BLaER1 treated with 17β-estradiol and CSF1 and Interleukin-3, amounts not matched to agents 10 nM and 100 nM (cell line): Measurements from ENCODE around the gene TEX38.

ENCODE experiments used
- H3K27ac ChIP-seq, 11 experiments: shearing (Covaris generic); formaldehyde crosslinking; 2 replicates each; pipeline ENCODE4 v1.8.1; 2022
- H3K27me3 ChIP-seq, 11 experiments: shearing (Covaris generic); formaldehyde crosslinking; 2 replicates each; pipeline ENCODE4 v1.8.1; 2022
- H3K36me3 ChIP-seq, 11 experiments: shearing (Covaris generic); formaldehyde crosslinking; 2 replicates each; pipeline ENCODE4 v1.8.1; 2022
- H3K4me1 ChIP-seq, 10 experiments: shearing (Covaris generic); formaldehyde crosslinking; 2 replicates each; pipeline ENCODE4 v1.8.1; 2022
- H3K4me2 ChIP-seq, 11 experiments: shearing (Covaris generic); formaldehyde crosslinking; 2 replicates each; pipeline ENCODE4 v1.8.1; 2022
- H3K4me3 ChIP-seq, 10 experiments: shearing (Covaris generic); formaldehyde crosslinking; 2 replicates each; pipeline ENCODE4 v1.8.1; 2022
- H3K9ac ChIP-seq, 11 experiments: shearing (Covaris generic); formaldehyde crosslinking; 2 replicates each; pipeline ENCODE4 v1.8.1; 2022
- H3K9me3 ChIP-seq, 11 experiments: shearing (Covaris generic); formaldehyde crosslinking; replicated peaks in 1 of 11; 2 replicates each; pipeline ENCODE4 v1.8.1; 2022
- H4K20me1 ChIP-seq, 11 experiments: shearing (Covaris generic); formaldehyde crosslinking; 2 replicates each; pipeline ENCODE4 v1.8.1; 2022
- Cebpa-rat ChIP-seq, 11 experiments: shearing (Covaris generic); IDR thresholded peaks; 2 replicates each; pipeline ENCODE4 v1.8.1; 2022

The TEX38 gene

DNA sequence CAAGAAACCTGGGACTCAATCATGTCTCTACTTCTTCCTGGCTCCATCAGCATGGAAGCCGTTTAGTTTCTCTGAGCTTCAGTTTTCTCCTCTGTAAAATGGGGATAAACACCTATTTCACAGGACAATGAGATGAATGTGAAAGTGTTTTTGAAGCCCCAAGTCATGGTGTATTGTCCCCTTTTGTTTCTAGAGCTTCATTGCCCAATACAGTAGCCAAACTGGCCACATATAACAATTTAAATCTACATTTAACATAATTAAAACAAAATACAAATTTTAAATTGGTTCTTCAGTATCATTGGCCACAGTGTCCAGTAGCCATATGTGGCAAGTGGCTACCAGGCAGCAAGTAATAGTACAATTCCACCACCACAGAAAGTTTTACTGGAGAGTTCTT lies 49.5 kb downstream of the TEX38 start:
- Histone ChIP-seq H3K4me3 (no peak overlapping the region), H3K9me3 (no peaks in the 10 kb centered on the region), H3K4me2 (no peak overlapping the region), H4K20me1 (peaks cover 16 to 26% (median 20%) of the 10 kb centered on the region in 11 experiments; a peak in 18 of 22 replicates), H3K27ac (no peak overlapping the region), H3K36me3 (peaks cover under 1 to 11% (median 6%) of the 10 kb centered on the region in 11 experiments; a peak in 17 of 22 replicates), H3K9ac (no peak overlapping the region), H3K4me1 (peaks cover 25 to 30% (median 28%) of the 10 kb centered on the region in 10 experiments), H3K27me3 (no peaks in the 10 kb centered on the region)
- no peak for TF ChIP-seq Cebpa-rat (IDR thresholded peaks at IDR 0.05)

DNA sequence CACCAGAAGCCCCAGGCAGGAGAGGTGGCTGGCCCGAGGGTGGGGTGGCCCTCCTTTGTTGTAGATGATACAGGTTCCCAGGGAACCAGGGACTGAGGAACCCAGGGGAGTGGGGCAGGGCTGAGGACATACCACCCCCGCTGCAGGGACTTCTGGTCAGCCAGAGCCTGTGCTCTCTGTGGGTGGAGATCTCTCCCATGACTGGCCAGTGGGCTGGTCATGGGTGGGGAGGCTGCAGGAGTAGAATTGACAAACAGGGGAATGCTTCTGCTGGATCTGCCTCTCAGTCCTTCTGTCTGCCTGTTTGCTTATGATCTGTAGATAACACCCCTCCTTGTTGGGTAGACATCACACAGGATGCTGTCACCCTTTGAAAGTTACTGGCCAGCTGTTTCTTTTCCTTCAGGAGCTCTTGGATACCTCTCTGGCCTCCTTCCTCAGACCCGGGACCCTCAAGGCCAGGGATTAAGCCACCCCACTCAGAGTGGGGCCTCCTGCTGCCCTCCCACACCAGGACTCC lies 50.1 kb downstream of the TEX38 start:
- H3K9ac ChIP-seq: no peak overlapping the region
- H3K27me3 ChIP-seq: no peaks in the 10 kb centered on the region
- H3K27ac ChIP-seq: no peak overlapping the region
- no peaks in the 10 kb centered on the region for H3K9me3 ChIP-seq
- TF ChIP-seq Cebpa-rat (IDR thresholded peaks at IDR 0.05): no peak
- H3K4me2 ChIP-seq: no peak overlapping the region
- H3K36me3 ChIP-seq: peaks cover 0 to 6% (median under 1%) of the 10 kb centered on the region in 11 experiments; a peak in 5 of 22 replicates
- peaks cover 11 to 21% (median 15%) of the 10 kb centered on the region in 11 experiments; a peak in 18 of 22 replicates for H4K20me1 ChIP-seq
- peaks cover 20 to 25% (median 23%) of the 10 kb centered on the region in 10 experiments for H3K4me1 ChIP-seq
- H3K4me3 ChIP-seq: no peak overlapping the region
